GM19395 (cell line): ENCODE data around the gene BTNL8.

Experiments
- ATAC-seq: cut with Tn5 transposase; IDR thresholded peaks from one replicate; pipeline ENCODE4 v1.9.1; 2021; ENCODE audit warnings: mild to moderate bottlenecking, moderate library complexity; ENCODE audit not compliant: unreplicated experiment

Gene BTNL8

DNA sequence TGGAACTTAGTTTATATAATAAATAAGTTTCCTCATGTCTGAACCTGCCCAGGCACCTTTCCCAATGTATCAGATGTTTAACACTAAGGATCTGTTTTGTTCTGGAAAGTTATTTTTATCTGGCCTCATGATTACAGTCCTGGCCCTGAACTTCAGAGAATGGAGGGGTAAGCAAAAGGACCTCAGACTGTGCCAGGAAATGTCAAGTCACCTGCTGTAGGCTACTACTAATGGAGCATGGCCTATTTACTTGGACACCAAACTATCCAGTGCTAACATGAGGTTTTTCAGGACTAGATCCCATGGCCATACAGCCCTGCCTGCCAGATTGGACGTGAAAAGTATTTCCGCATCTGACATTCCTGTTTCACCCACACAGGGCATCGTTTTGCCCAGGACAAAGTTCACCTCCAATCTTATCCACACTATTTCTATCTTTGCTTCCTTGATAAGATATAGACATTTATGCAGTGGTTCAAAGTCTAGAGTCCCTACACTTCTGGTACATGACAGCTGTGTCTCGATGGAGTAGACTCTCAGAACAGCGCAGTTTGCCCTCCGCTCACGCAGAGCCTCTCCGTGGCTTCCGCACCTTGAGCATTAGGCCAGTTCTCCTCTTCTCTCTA, at the start of gene BTNL8:
Gene BTNL8 (plus strand): TSS at position 539 of the 626 bp plus-strand sequence. CDS start 152 bp downstream, outside the sequence.
- no peak for ATAC-seq

GRCh38 chr5:180849827-180850226, 49.1 kb upstream of the BTNL8 start:
- ATAC-seq = no peak

DNA sequence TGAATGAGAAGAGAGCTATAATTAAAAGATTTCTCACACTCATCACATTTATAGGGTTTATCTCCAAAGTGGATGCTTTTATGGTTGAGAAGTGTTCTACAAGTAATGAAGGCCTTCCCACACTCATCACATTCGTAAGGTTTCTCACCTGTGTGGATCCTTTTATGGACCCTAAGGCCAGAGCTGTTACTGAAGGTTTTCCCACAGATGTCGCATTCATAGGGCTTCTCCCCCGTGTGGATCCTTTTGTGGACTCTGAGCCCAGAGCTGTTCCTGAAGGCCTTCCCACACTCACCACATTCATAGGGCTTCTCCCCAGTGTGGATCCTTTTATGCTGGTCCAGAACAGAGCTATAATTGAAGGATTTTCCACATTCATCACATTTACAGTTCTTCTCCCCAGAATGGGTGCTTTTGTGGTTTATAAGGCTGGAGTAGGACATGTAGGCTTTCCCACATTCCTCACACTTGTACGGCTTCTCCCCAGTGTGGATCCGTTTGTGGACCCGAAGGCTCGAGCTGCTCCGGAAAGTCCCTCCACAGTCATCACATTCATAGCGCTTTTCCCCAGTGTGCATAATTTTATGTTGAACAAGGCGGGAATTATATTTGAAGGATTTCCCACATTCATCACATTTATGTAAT, 48.4 kb upstream of the BTNL8 start:
- ATAC-seq = no peak

DNA sequence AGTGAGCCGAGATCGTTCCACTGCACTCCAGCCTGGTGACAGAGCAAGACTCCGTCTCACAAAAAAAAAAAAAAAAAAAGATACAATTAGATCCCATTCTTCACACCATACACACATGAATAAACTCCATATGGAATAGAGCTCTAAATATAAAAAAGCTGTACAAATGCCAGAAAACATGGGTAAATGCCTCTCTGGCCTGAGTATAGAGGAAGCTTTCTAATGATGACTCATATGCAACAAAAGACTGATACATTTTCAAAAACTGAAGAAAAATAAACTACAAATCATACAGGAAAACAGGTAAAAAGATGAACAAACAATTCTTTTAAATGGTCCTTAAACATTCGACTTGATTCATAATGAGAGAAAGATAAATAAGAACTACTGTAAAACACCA, 46.5 kb upstream of the BTNL8 start:
- no peak for ATAC-seq

DNA sequence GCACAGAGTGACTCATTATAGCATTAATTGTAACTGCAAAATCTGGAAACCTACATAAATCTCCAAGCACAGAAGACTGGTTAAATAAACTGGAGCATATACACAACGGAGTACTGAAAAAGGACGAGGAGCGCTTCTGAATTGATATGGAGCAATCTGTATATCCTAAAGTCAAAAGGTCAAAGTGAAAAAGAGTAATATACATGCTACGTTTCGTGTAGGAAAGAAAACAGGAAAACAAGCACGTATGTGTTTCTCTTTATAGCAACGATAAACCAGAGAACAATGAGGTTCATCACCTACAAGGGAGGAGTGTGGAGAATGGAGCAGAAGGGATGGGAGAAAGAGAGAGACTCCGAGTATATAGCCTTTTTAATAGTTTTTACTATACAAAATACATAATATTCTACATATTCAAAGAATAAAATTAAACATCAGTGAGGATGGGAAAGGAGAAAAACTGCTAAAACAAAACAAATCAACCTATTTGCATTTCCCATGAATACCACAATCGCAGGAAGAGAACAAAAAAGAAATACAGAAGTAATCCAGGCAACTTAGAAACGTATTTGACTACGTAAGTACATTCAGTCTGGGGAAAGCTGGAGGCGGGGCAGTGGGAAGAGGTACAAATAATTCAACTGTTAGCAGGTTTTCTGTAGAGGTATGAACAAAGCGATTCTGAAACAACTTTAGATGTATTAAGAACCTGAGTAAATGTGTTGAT, 45.7 kb upstream of the BTNL8 start:
- no peak for ATAC-seq

GRCh38 chr5:180853848-180854176, 45.1 kb upstream of the BTNL8 start:
- no peak for ATAC-seq

DNA sequence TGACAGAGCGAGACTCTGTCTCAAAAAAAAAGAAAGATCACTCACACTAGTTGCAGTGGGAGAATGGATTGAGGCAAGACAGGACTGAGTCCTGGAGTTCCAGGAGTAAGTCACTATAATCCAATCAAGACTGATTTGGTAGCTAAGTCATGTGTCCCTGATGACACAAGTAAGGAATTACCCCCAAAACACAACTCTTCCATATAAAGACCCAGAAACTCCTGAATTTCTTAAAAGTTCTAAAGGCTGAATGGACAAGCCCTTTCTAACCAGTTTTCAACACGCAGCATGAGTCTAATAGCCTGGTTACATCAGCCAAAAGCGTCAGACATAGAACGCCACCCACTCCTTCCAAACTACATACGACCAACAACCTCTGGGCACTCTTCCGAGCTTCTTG, 40.4 kb upstream of the BTNL8 start:
- no peak for ATAC-seq

DNA sequence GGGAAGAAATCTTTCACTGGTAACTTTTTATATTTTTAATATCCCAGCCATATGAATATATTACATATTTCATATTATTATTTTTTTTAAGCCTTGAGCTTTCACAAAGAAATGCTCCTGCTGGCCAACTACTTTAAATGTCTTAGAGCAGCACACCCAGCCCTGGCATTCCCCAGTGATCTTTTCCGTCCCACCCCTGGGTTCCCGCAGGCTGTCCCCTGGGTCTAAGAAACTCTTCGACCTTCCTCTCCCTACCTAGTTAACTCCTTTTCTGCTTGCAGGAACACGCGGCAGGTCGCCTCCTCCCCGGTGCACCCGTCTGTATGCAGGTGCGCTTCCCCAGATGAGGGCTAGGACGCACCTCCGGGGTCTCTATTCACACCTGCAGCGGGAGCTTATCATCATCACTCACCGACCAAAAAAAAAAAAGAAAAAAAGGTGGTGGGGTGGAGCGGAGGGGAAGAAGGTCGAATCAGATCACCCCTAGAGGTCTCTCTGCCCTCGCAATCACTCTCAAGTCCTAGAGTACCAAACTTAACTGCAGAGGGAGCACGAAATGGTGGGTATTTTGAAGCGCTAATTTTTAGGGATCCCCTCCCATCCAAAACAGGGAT, 38.6 kb upstream of the BTNL8 start:
- peak; percentile 62 for ATAC-seq

- peak; percentile 82 for ATAC-seq
Observed at GRCh38 chr5:180860887-180861822, 37.8 kb upstream of the BTNL8 start, which contains the start of gene ZFP62. ZFP62 (minus strand) TSS chr5:180861276; CDS start chr5:180861219, 57 bp downstream.

GRCh38 chr5:180862645-180863044, 36.3 kb upstream of the BTNL8 start:
- no peak for ATAC-seq

DNA sequence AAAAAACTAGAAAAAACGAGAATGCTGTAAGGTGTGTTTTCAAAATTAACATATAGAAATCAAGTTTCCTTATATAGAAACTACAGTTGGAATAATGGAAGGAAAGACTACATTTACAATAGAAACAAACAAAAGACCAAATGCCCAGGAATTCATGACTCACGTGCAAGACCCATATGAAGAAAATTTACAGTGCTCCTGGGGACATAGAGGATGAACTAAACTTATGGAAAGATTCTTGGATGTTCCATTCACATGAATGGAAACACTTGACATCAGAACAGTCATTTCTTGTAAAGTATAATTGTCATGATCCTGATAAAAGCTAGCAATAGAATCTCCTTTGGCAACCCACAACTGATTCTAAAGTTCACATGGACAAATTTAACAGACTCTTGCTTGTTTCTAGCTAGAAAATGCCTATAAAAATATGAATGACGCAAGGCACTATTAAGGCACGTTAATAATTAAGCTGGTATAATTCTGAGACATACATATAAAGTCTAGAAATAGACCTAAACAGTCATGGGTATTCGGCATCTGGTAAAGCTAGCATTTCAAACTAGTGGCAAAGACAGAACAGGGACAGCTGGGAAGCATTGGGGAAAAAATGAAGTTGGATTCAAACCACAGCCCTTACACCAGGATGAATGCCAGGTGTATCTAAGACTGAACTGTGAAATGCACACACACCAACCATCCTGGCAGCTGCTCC, 32.8 kb upstream of the BTNL8 start:
- ATAC-seq = no peak

DNA sequence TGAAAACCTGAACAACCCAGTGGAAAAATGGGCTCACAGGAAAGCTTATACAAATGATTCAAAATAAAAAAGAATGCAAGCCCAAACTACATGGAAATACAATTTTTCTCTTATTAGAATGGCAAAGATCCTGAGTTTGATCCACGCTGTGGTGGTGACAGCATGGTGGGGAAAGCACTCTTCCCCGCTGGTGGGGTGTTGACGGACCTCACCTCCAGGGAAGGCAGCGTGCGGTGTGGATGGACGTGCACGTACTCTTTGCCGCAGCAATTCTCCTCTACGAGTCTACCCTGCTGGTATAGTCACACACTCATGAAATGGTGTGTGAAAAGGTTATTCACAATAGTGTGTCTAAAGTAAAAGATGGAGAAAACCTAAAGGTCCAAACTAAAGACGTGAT, 32.0 kb upstream of the BTNL8 start:
- ATAC-seq = no peak

GRCh38 chr5:180868960-180869359, 30.0 kb upstream of the BTNL8 start:
- no peak for ATAC-seq

DNA sequence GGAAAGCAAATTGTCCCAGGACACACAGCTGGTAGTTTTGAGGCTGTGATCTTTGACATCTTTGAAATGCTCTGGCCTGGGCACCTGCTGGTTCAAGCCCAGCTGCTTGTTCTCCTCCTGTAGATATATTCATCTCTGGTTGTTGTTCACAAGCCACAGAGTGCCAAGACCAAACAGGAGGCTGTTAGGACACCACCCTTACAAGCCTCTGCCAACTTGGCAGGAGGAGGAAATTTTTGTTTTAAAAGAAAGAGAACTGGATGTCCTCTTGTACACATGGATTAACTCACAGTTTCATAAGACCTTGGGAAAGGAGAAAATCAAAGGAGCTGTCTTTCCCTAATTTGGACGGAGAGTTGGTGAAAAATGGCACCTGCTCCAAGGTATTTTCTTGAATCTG, 29.4 kb upstream of the BTNL8 start:
- no peak for ATAC-seq

DNA sequence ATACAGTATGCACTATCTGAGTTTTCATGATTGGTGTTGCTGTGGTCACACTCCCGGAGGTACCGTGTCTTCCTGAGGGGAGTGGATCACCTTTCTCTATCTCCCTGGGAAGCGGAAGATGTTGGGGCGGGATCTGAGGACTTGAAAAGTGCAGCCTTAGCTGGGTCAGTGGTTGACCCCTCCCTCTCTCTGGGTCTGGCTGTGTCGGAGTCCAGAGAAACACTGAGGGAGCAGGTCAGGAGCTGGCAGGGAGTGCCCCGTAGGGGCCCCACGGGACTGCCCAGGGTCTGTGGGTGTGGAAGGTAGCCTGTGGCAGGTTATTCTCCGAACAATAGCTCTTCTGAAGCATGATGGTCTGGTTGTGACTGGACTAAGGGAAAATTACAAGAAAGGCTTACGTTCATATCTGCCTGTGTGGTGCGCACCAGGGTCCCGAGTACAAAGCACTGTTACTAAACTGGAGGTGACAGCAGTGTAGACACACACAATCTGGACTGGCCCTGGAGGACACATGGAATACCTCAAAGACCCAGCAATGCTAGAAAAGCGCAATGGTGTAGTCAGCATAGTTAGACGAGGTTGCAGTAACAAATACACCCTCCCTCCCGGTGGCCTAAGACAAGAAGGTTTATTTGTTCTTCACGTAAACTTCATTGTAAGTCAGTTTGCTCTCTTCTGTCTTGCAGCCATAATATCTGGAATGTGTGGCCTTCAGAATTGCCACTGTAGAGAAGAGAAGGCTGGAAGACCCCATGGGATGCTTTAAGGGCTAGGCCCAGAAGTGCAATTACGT, 28.5 kb upstream of the BTNL8 start:
- no peak for ATAC-seq

- no peak for ATAC-seq
Observed at GRCh38 chr5:180872419-180872818, 26.5 kb upstream of the BTNL8 start.

GRCh38 chr5:180873615-180874520, 25.1 kb upstream of the BTNL8 start:
- ATAC-seq = no peak
